GM12878 (cell line): Measurements from ENCODE around the gene ATP6V0D1. TPM values are rescaled to one million over a fixed set of nuclear protein-coding genes. Genes with fewer than 3 reads are reported as not detected.

ENCODE experiments used
- ATAC-seq: fragments of 200-7000 bp; cut with Tn5 transposase; 3 replicates; pipeline ENCODE4 v1.9.1; 2020; ENCODE audit warnings: mild to moderate bottlenecking, moderate library complexity
- BruUV-seq: library from RNA; stranded (reverse); fragments of 400-500 nt; replicated peaks from 2 replicates; lab custom pipeline; 2021; lab: Mats Ljungman, UMichigan
- CTCF ChIA-PET: fragments of 300-600 bp; sonication (Branson Sonifier 250); formaldehyde crosslinking; extraction: SDS; loops from one replicate; lab custom pipeline; 2021; ENCODE audit warnings: inconsistent platforms; lab: Yijun Ruan, JAX
- POLR2A ChIA-PET: fragments of 350-600 bp; formaldehyde crosslinking; extraction: SDS; loops from one replicate; lab custom pipeline; 2021; ENCODE audit warnings: inconsistent platforms; lab: Charles Lee
- RAD21 ChIA-PET: fragments of 300-600 bp; sonication (Branson Sonifier 250); formaldehyde crosslinking; loops from one replicate; lab custom pipeline; 2023; ENCODE audit warnings: antibody characterized with exemption; ENCODE audit not compliant: unreplicated experiment; lab: Charles Lee
- SMC1A ChIA-PET: fragments of 300-600 bp; sonication (Branson Sonifier 250); formaldehyde crosslinking; loops from one replicate; lab custom pipeline; 2023; ENCODE audit not compliant: unreplicated experiment, uncharacterized antibody; lab: Charles Lee
- DNase-seq: peaks from one replicate; pipeline ENCODE4 v3.0.0-alpha.2; 2011; ENCODE audit warnings: low read depth, low spot score
- FAIRE-seq: peaks from 3 replicates; lab custom pipeline; 2011; peaks lifted over from hg19 to GRCh38; lab: Jason Lieb, UNC
- H2AFZ ChIP-seq: 2 replicates; pipeline ENCODE4 v1.6.0; 2011; ENCODE audit warnings: low read depth, low read length, control low read depth; ENCODE audit not compliant: control insufficient read depth
- H3K27ac ChIP-seq: 2 replicates; pipeline ENCODE4 v1.5.1; 2011; ENCODE audit warnings: control low read depth; ENCODE audit not compliant: control insufficient read depth, insufficient read depth
- H3K27me3 ChIP-seq, 2 experiments: replicated peaks in 1 of 2; 2 replicates each; pipeline versions ENCODE4 v1.6.0 to v1.6.1; 2011; ENCODE audit warnings: low read length in 1 of 2; ENCODE audit not compliant: control insufficient read depth in 2 of 2, insufficient read depth in 2 of 2
- H3K36me3 ChIP-seq, 2 experiments: 2 replicates each; pipeline ENCODE4 v1.5.1; 2011; ENCODE audit warnings: low read length in 1 of 2; ENCODE audit not compliant: control insufficient read depth in 2 of 2, insufficient read depth in 2 of 2
- H3K4me1 ChIP-seq: 2 replicates; pipeline ENCODE4 v1.6.1; 2011; ENCODE audit warnings: mild to moderate bottlenecking, low read length, moderate library complexity, mixed read lengths; ENCODE audit not compliant: control insufficient read depth, insufficient read depth
- H3K4me2 ChIP-seq: 2 replicates; pipeline ENCODE4 v1.6.0; 2011; ENCODE audit warnings: control low read depth; ENCODE audit not compliant: control insufficient read depth, insufficient read depth
- H3K4me3 ChIP-seq: fragments of 200-600 bp; sonication (generic); 2 replicates; pipeline ENCODE4 v1.5.1; 2016
- H3K79me2 ChIP-seq: 2 replicates; pipeline ENCODE4 v1.6.0; 2011; ENCODE audit warnings: low read length; ENCODE audit not compliant: control insufficient read depth, insufficient read depth
- H3K9ac ChIP-seq: 2 replicates; pipeline ENCODE4 v1.8.0; 2011; ENCODE audit warnings: low read length, control low read depth, mixed read lengths; ENCODE audit not compliant: control insufficient read depth, insufficient read depth
- H3K9me3 ChIP-seq: replicated peaks from 3 replicates; pipeline ENCODE4 v1.5.1; 2011; ENCODE audit warnings: mild to moderate bottlenecking, low read length; ENCODE audit not compliant: control insufficient read depth, insufficient read depth
- H4K20me1 ChIP-seq: 2 replicates; pipeline ENCODE4 v1.6.0; 2011; ENCODE audit not compliant: control insufficient read depth, insufficient read depth
- CHD2 ChIP-seq: IDR thresholded peaks from 2 replicates; pipeline ENCODE4 v1.6.1; 2011; ENCODE audit warnings: low read depth, low read length, improper control_type of control experiment, borderline replicate concordance
- E2F4 ChIP-seq: IDR thresholded peaks from 2 replicates; pipeline ENCODE4 v1.6.1; 2012; ENCODE audit warnings: low read depth, low read length, improper control_type of control experiment
- EP300 ChIP-seq, 2 experiments: fragments of 150-350 bp in 1 of 2; IDR thresholded peaks; 2 replicates each; pipeline ENCODE4 v1.6.1; 2011 to 2012; ENCODE audit warnings: low read depth in 2 of 2, low read length in 2 of 2, borderline replicate concordance in 1 of 2, improper control_type of control experiment in 1 of 2, inconsistent platforms in 1 of 2; ENCODE audit not compliant: control insufficient read depth in 1 of 2
- FOXM1 ChIP-seq: IDR thresholded peaks from 2 replicates; pipeline ENCODE4 v1.6.1; 2012; ENCODE audit warnings: low read depth, mild to moderate bottlenecking, inconsistent platforms, low read length, moderate library complexity
- GABPA ChIP-seq: IDR thresholded peaks from 2 replicates; pipeline ENCODE4 v1.6.1; 2014; ENCODE audit warnings: antibody characterized with exemption, low read depth, mild to moderate bottlenecking, inconsistent platforms
- IRF4 ChIP-seq: IDR thresholded peaks from 2 replicates; pipeline ENCODE4 v1.6.1; 2011; ENCODE audit warnings: low read depth, low read length
- MTA3 ChIP-seq: IDR thresholded peaks from 2 replicates; pipeline ENCODE4 v1.6.1; 2012; ENCODE audit warnings: low read length, inconsistent platforms, borderline replicate concordance
- MYC ChIP-seq: IDR thresholded peaks from 2 replicates; pipeline ENCODE4 v1.6.1; 2011; ENCODE audit warnings: mild to moderate bottlenecking, low read length, moderate library complexity, inconsistent platforms; ENCODE audit not compliant: insufficient read depth, insufficient replicate concordance, insufficient read length, severe bottlenecking
- PML ChIP-seq: IDR thresholded peaks from 2 replicates; pipeline ENCODE4 v1.6.1; 2012; ENCODE audit warnings: low read length, inconsistent platforms
- RUNX3 ChIP-seq: IDR thresholded peaks from 2 replicates; pipeline ENCODE4 v1.6.1; 2012; ENCODE audit warnings: low read length, inconsistent platforms
- SMARCA5 ChIP-seq: fragments of 450-650 bp; IDR thresholded peaks from 2 replicates; pipeline ENCODE4 v1.6.1; 2017; ENCODE audit warnings: mild to moderate bottlenecking
- ZNF687 ChIP-seq: fragments of 450-650 bp; IDR thresholded peaks from 2 replicates; pipeline ENCODE4 v1.6.1; 2017; ENCODE audit warnings: mild to moderate bottlenecking, moderate library complexity
- WGBS: methylation state at CpG from one replicate; pipeline ENCODE4 v1.1.6; 2016; ENCODE audit warnings: low lambda C conversion rate; ENCODE audit not compliant: insufficient replicate concordance, insufficient coverage; ENCODE audit errors: missing lambda C conversion rate; 5-methylcytosine and 5-hydroxymethylcytosine counted together
- in situ Hi-C: fragments of 300-500 bp; cut with MboI; formaldehyde crosslinking; loops from 9 replicates; pipeline ENCODE4 v1.14.3; 2018; ENCODE audit warnings: mixed read lengths
- intact Hi-C: fragments of 100-400 bp; cut with micrococcal nuclease; formaldehyde crosslinking; loops from one replicate; pipeline ENCODE4 v1.14.2; 2022; ENCODE audit not compliant: unreplicated experiment
- polyA plus RNA-seq, 11 experiments: library from polyadenylated mRNA; depleted of rRNA in 4 of 11; unstranded in 6 of 11; stranded (reverse) in 5 of 11; fragments of >200 nt; fragmentation: Nextera tagmentation in 4 of 11; fragmentation: Illumina TruSeq in 1 of 11; extraction: Ambion mirVana in 4 of 11; extraction: Trizol in 1 of 11; gene quantifications; 1 replicate in 1 of 11; 2 replicates in 10 of 11; pipeline versions ENCODE4 v1.2.1 to v1.2.3, GENCODE V29; 2011 to 2016; ENCODE audit warnings: inconsistent platforms in 2 of 11, missing spikeins in 2 of 11, low read depth in 1 of 11
- total RNA-seq, 4 experiments: library from RNA; depleted of rRNA in 3 of 4; stranded (reverse); fragments of >200 nt in 3 of 4; fragmentation: Illumina TruSeq in 1 of 4; extraction: Trizol in 1 of 4; gene quantifications; 2 replicates each; pipeline versions ENCODE4 v1.2.1 to v1.2.3, GENCODE V29; 2013 to 2021
- TF ChIP-seq, protein P1 (sequence below): fragments of 150-350 bp; IDR thresholded peaks from 2 replicates; pipeline ENCODE4 v1.6.1; 2016; ENCODE audit warnings: low read depth, low read length

Gene ATP6V0D1
- total and polyA plus RNA-seq, 10 of the 15 experiments (the other 5 are each of a cell fraction or from before 2014, with no cell fraction given) = 28.1 to 141 (median 70.3) TPM

DNA sequence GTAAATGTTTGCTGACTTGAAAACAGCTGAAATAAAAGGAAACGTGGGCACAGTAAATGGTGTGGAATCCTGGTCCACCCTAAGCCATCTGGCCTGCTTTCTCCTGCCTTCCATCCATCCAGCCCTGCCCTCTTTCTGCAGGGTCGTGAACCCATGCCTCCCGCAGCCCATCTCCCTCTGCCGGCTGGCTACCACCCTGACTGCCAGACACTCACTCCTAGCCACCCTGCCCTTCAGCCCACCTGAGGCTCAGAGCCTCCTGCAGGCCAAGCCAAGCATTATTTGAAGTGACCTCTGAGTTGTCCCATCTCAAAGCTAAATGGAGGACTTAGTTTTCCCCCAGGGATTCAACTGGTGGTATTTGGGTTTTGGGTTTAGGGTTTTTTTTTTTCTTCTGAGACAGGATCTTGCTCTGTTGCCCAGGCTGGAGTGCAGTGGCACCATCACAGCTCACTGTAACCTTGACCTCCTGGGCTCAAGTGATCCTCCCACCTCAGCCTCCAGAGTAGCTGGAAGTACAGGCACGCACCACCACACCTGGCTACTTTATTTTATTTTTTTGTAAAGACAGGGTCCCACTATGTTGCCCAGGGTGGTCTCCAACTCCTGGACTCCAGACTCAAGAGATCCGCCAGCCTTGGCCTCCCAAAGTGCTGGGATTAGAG is 73.0 kb downstream of the ATP6V0D1 start (continued):
- TF ChIP-seq RUNX3 (no peak), CHD2 (no peak), MYC (no peak)
- TF ChIP-seq, protein P1, sequence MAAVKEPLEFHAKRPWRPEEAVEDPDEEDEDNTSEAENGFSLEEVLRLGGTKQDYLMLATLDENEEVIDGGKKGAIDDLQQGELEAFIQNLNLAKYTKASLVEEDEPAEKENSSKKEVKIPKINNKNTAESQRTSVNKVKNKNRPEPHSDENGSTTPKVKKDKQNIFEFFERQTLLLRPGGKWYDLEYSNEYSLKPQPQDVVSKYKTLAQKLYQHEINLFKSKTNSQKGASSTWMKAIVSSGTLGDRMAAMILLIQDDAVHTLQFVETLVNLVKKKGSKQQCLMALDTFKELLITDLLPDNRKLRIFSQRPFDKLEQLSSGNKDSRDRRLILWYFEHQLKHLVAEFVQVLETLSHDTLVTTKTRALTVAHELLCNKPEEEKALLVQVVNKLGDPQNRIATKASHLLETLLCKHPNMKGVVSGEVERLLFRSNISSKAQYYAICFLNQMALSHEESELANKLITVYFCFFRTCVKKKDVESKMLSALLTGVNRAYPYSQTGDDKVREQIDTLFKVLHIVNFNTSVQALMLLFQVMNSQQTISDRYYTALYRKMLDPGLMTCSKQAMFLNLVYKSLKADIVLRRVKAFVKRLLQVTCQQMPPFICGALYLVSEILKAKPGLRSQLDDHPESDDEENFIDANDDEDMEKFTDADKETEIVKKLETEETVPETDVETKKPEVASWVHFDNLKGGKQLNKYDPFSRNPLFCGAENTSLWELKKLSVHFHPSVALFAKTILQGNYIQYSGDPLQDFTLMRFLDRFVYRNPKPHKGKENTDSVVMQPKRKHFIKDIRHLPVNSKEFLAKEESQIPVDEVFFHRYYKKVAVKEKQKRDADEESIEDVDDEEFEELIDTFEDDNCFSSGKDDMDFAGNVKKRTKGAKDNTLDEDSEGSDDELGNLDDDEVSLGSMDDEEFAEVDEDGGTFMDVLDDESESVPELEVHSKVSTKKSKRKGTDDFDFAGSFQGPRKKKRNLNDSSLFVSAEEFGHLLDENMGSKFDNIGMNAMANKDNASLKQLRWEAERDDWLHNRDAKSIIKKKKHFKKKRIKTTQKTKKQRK = no peak

DNA sequence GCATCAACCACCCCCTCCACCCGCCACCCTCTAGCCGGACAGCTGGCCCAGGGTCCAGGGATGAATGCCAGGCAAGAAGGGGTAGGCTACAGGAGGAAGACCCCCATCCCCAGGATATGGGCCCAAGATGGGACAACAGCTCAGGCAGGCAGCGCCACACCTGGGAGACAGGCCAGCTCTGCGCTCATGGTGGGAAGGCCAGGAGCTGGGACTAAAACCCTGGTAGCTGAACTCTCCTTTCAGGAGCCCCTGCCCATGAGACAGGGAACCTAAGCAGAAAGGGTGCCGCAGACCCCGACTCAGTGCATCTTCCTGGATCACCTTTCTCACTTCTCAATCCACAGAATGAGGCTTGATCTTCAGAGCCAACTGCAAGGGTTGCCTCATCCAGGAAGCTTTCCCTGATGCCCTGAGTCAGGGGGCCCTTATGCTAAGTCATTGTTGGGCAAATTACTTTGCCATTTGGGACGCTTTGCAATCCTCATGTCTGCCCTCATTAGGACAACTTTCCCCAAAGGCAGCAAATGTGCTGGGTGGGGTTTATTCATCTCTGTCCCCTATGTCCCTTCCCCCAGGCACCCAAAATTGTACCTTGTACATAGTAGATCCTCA is 73.7 kb downstream of the ATP6V0D1 start:
- no peak overlapping the region for H3K4me2 ChIP-seq
- RAD21 ChIA-PET = interaction anchor here (1.3 kb wide), 1 partner anchor 146 kb away, joined by 3 read pairs; no protein-coding TSS in a partner anchor
- intact Hi-C loops = no loop called here
- FAIRE-seq (no peak), DNase-seq (no peak), ATAC-seq (no peak)
- POLR2A ChIA-PET = no interaction called here
- H3K9ac ChIP-seq = no peak overlapping the region
- in situ Hi-C loops = loop anchor here (25.0 kb wide), 1 partner anchor 420 kb away; the partner anchor contains the start of gene CES4A
- no peak overlapping the region for H2AFZ ChIP-seq
- no peaks in the 10 kb centered on the region for H4K20me1 ChIP-seq
- H3K27me3 ChIP-seq = no peaks in the 10 kb centered on the region; a peak in 1 of 4 replicates
- WGBS = 55% methylated on average over 7 of the region's 7 CpGs
- H3K9me3 ChIP-seq = no peaks in the 10 kb centered on the region
- CTCF ChIA-PET = interaction anchor here (0.6 to 1.0 kb wide), 3 partner anchors 9 to 63 kb away, joined by 3 read pairs; partner anchors contain the start of gene ZDHHC1
- BruUV-seq = no TSS peak
- H3K36me3 ChIP-seq = no peaks in the 10 kb centered on the region
- peaks cover 1% of the 10 kb centered on the region; the same call in 1 of the 2 replicates for H3K4me1 ChIP-seq
- no peak overlapping the region for H3K27ac ChIP-seq
- no peaks in the 10 kb centered on the region for H3K79me2 ChIP-seq
- H3K4me3 ChIP-seq = no peak overlapping the region
- SMC1A ChIA-PET = no interaction called here
- TF ChIP-seq ZNF687 = no peak
- TF ChIP-seq SMARCA5 = no peak
- TF ChIP-seq PML = no peak
- TF ChIP-seq EP300 (IDR thresholded peaks at IDR 0.05; ENCODE audit: borderline replicate concordance in 1 of 2, control insufficient read depth in 1 of 2, low read depth in 2 of 2, low read length in 2 of 2) = no peak
- no peak for TF ChIP-seq FOXM1
- TF ChIP-seq GABPA = no peak
- no peak for TF ChIP-seq MTA3
- TF ChIP-seq E2F4 = no peak
- no peak for TF ChIP-seq IRF4
